Tibial nerve (tissue), 4 donors: ENCODE results near the gene KCNAB2. TPM values are rescaled to one million over a fixed set of nuclear protein-coding genes. Genes with fewer than 3 reads are reported as not detected.
"Not testable (repeated sequence)": the region's sequence is repeated elsewhere in the genome, so short reads cannot be mapped to it uniquely, and the experiment has no call there.

Experiments used
- DNase-seq, 2 donors: peaks; one replicate each; pipeline ENCODE4 v3.0.0-alpha.2; 2019; ENCODE audit warnings: low spot score in 2 of 2
- H3K27ac ChIP-seq, 4 donors: fragments of 200-600 bp; sonication (generic) in 3 of 4; one replicate each; pipeline ENCODE4 v1.5.1; 2017 to 2019; ENCODE audit warnings: mild to moderate bottlenecking in 1 of 4
- H3K27me3 ChIP-seq, 2 donors: fragments of 200-600 bp; sonication (generic) in 1 of 2; one replicate each; pipeline versions ENCODE4 v1.5.1 to v1.6.0; 2017 to 2019
- H3K36me3 ChIP-seq, 3 donors: fragments of 200-600 bp; sonication (generic); one replicate each; pipeline ENCODE4 v1.5.1; 2018 to 2019
- H3K4me1 ChIP-seq, 4 donors: fragments of 200-600 bp; sonication (generic) in 3 of 4; one replicate each; pipeline ENCODE4 v1.5.1; 2017 to 2019
- H3K4me3 ChIP-seq, 4 donors: fragments of 200-600 bp; sonication (generic) in 3 of 4; one replicate each; pipeline ENCODE4 v1.5.1; 2017 to 2019; ENCODE audit warnings: mild to moderate bottlenecking in 1 of 4, moderate library complexity in 1 of 4
- H3K9me3 ChIP-seq, 4 donors: fragments of 200-600 bp; sonication (generic) in 3 of 4; one replicate each; pipeline ENCODE4 v1.5.1; 2017 to 2019
- CTCF ChIP-seq, 5 experiments: fragments of 200-600 bp in 3 of 5; fragments of 450-650 bp in 2 of 5; sonication (generic) in 3 of 5; IDR thresholded peaks; one replicate each; pipeline ENCODE4 v1.5.1; 2016 to 2019; ENCODE audit warnings: antibody characterized with exemption in 5 of 5, mild to moderate bottlenecking in 3 of 5, moderate library complexity in 2 of 5
- EP300 ChIP-seq, 2 donors: sonication (generic); formaldehyde crosslinking; IDR thresholded peaks; one replicate each; pipeline ENCODE4 v1.6.1; 2017; ENCODE audit warnings: antibody characterized with exemption in 2 of 2, mild to moderate bottlenecking in 1 of 2
- POLR2A ChIP-seq, 2 donors: fragments of 450-650 bp; IDR thresholded peaks; one replicate each; pipeline ENCODE4 v1.6.1; 2017; ENCODE audit warnings: antibody characterized with exemption in 2 of 2, mild to moderate bottlenecking in 2 of 2, moderate library complexity in 2 of 2
- WGBS, 2 donors: methylation state at CpG; one replicate each; pipeline ENCODE4 v1.1.5; 2018; 5-methylcytosine and 5-hydroxymethylcytosine counted together
- total RNA-seq, 4 donors: library from RNA; depleted of rRNA; stranded (reverse); fragments of >200 nt; gene quantifications; one replicate each; pipeline ENCODE4 v1.1.0, GENCODE V29; 2016

The KCNAB2 gene
- total RNA-seq, 4 donors from 2014 or later = 7.0 to 21.4 (median 13.8) TPM

- H3K4me1 ChIP-seq = no peaks in the 10 kb centered on the region
- no peaks in the 10 kb centered on the region for H3K36me3 ChIP-seq
- no peaks in the 10 kb centered on the region for H3K9me3 ChIP-seq
- 90 to 95% methylated on average over 6 of the region's 6 CpGs for WGBS, 2 donors
- TF ChIP-seq POLR2A (IDR thresholded peaks at IDR 0.05) = no peak
- TF ChIP-seq CTCF (IDR thresholded peaks at IDR 0.05) = no peak
- no peak for TF ChIP-seq EP300 (IDR thresholded peaks at IDR 0.05)
- no peaks in the 10 kb centered on the region for H3K27me3 ChIP-seq
- no peak for DNase-seq
- H3K27ac ChIP-seq = no peak overlapping the region
- H3K4me3 ChIP-seq = no peak overlapping the region
Observed at GRCh38 chr1:6062670-6063069, 17.0 kb downstream of the KCNAB2 start.

GRCh38 chr1:6063532-6064053 lies 17.9 kb downstream of the KCNAB2 start:
- WGBS, 2 donors = 45 to 51% methylated on average over 7 of the region's 7 CpGs
- not testable (repeated sequence) for H3K36me3 ChIP-seq, H3K9me3 ChIP-seq, H3K27me3 ChIP-seq, H3K4me3 ChIP-seq, H3K27ac ChIP-seq, H3K4me1 ChIP-seq, DNase-seq

GRCh38 chr1:6065093-6065858 lies 19.6 kb downstream of the KCNAB2 start:
- Histone ChIP-seq H3K27ac (no peak overlapping the region), H3K9me3 (no peaks in the 10 kb centered on the region), H3K27me3 (no peaks in the 10 kb centered on the region), H3K36me3 (no peaks in the 10 kb centered on the region), H3K4me1 (no peaks in the 10 kb centered on the region), H3K4me3 (no peak overlapping the region)
- DNase-seq = no peak
- TF ChIP-seq POLR2A (IDR thresholded peaks at IDR 0.05) (no peak), EP300 (IDR thresholded peaks at IDR 0.05) (no peak), CTCF (IDR thresholded peaks at IDR 0.05) (no peak)
- WGBS, 2 donors = 74 to 77% methylated on average over 23 to 27 of the region's 28 CpGs

GRCh38 chr1:6066680-6067079 lies 21.0 kb downstream of the KCNAB2 start:
- TF ChIP-seq POLR2A (IDR thresholded peaks at IDR 0.05) (no peak), EP300 (IDR thresholded peaks at IDR 0.05) (no peak), CTCF (IDR thresholded peaks at IDR 0.05) (no peak)
- Histone ChIP-seq H3K4me1 (no peaks in the 10 kb centered on the region), H3K36me3 (no peaks in the 10 kb centered on the region), H3K27ac (no peak overlapping the region), H3K9me3 (no peaks in the 10 kb centered on the region), H3K4me3 (no peak overlapping the region), H3K27me3 (no peaks in the 10 kb centered on the region)
- WGBS, 2 donors = 80 to 90% methylated on average over 7 to 8 of the region's 8 CpGs
- DNase-seq = no peak

GRCh38 chr1:6068073-6068472 lies 22.4 kb downstream of the KCNAB2 start:
- Histone ChIP-seq H3K27me3 (no peaks in the 10 kb centered on the region), H3K4me1 (no peaks in the 10 kb centered on the region), H3K36me3 (no peaks in the 10 kb centered on the region), H3K27ac (no peak overlapping the region), H3K9me3 (no peaks in the 10 kb centered on the region), H3K4me3 (no peak overlapping the region)
- DNase-seq = no peak
- TF ChIP-seq EP300 (IDR thresholded peaks at IDR 0.05) (no peak), CTCF (IDR thresholded peaks at IDR 0.05) (no peak), POLR2A (IDR thresholded peaks at IDR 0.05) (no peak)
- WGBS, 2 donors = 69 to 75% methylated on average over 5 of the region's 5 CpGs
